Fibroblast of skin of scalp (primary cell): ENCODE measurements around the gene SLC20A1.
"Not testable (repeated sequence)": the region's sequence is repeated elsewhere in the genome, so short reads cannot be mapped to it uniquely, and the experiment has no call there.

Source experiments
- DNase-seq: peaks from one replicate; pipeline ENCODE4 v3.0.0-alpha.2; 2013

Gene SLC20A1

GRCh38 chr2:112684415-112684775 lies 38.7 kb downstream of the SLC20A1 start:
- no peak for DNase-seq

GRCh38 chr2:112685271-112685884 lies 39.6 kb downstream of the SLC20A1 start:
- DNase-seq: no peak

- no peak for DNase-seq
Measured at GRCh38 chr2:112686348-112687217, 40.8 kb downstream of the SLC20A1 start.

- no peak for DNase-seq
Measured at GRCh38 chr2:112687522-112687921, 41.8 kb downstream of the SLC20A1 start.

GRCh38 chr2:112688086-112688880 lies 42.5 kb downstream of the SLC20A1 start:
- DNase-seq: no peak

- DNase-seq: peak; percentile 29
Measured at GRCh38 chr2:112690853-112691401, 45.2 kb downstream of the SLC20A1 start.

- DNase-seq: no peak
Measured at GRCh38 chr2:112691881-112692281, 46.1 kb downstream of the SLC20A1 start.

GRCh38 chr2:112692495-112692911 lies 46.8 kb downstream of the SLC20A1 start:
- peak; percentile 84 for DNase-seq

GRCh38 chr2:112692918-112693317 lies 47.2 kb downstream of the SLC20A1 start:
- DNase-seq: no peak

GRCh38 chr2:112693596-112693995 lies 47.9 kb downstream of the SLC20A1 start:
- no peak for DNase-seq

GRCh38 chr2:112694182-112694581 lies 48.4 kb downstream of the SLC20A1 start:
- no peak for DNase-seq

GRCh38 chr2:112698834-112699515 lies 53.2 kb downstream of the SLC20A1 start:
- DNase-seq: no peak

GRCh38 chr2:112699984-112700667 lies 54.4 kb downstream of the SLC20A1 start:
- DNase-seq: no peak

GRCh38 chr2:112701052-112701451 lies 55.3 kb downstream of the SLC20A1 start:
- no peak for DNase-seq

- DNase-seq: no peak
Measured at GRCh38 chr2:112703684-112704083, 57.9 kb downstream of the SLC20A1 start.

GRCh38 chr2:112705575-112705974 lies 59.8 kb downstream of the SLC20A1 start:
- no peak for DNase-seq

GRCh38 chr2:112706170-112706664 lies 60.5 kb downstream of the SLC20A1 start:
- peak; percentile 22 for DNase-seq

- DNase-seq: not testable (repeated sequence)
Measured at GRCh38 chr2:112706947-112707346, 61.2 kb downstream of the SLC20A1 start.

GRCh38 chr2:112708968-112709367 lies 63.2 kb downstream of the SLC20A1 start:
- no peak for DNase-seq

GRCh38 chr2:112709703-112710102 lies 64.0 kb downstream of the SLC20A1 start:
- DNase-seq: no peak

- no peak for DNase-seq
Measured at GRCh38 chr2:112710956-112711750, 65.4 kb downstream of the SLC20A1 start.
